HG02571 (cell line): Measurements from ENCODE around the gene TEX51.

Experiments used
- ATAC-seq: cut with Tn5 transposase; IDR thresholded peaks from one replicate; pipeline ENCODE4 v1.9.1; 2021; ENCODE audit warnings: mild to moderate bottlenecking, moderate library complexity; ENCODE audit not compliant: unreplicated experiment

The TEX51 gene

DNA sequence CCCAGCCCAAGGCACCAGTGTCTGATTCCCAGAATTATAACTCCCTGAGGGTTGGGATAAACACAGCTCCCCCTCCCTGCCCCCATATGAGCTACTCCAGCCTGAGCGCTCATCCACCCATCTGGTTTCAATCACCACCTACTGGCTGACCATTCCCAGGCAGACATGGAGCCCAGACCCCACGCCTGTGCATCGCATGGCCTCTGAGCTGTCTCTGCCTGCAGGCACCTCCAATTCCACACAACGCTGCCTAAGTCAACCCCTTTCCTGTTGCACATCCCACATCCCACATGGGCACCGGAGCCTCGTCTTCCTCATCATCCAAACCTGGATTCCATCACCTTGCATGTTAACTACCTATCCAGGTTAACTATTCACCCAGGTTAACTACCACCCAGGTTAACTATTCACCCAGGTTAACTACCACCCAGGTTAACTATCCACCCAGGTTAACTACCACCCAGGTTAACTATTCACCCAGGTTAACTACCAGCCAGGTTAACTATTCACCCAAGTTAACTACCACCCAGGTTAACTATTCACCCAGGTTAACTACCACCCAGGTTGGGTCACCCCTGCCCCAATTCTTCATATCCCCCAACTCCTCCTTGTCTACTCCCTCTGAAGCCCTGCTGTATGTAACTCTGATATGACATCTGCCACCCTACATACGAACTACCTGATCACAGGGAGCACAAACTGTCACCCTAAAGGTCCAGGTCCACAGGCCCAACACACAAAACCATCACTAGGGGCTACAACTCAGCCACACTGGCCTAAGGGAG lies 47.8 kb downstream of the TEX51 start:
- ATAC-seq, result no peak

DNA sequence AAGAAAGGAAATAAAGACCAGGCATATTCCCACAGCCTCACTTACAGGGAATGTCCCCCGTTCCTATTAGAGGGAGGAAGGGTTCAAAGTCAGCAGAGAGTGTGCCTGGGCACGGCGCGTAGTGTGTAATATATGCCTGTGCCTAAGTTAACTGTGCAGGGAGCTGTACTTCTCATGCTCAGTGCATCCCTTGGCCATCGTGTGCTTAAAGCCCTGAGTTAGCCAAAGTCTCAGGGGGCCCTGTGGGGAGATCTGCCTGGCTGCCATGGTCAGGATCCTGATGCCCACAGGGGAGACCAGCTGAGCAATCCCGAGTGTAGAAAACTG lies 48.4 kb downstream of the TEX51 start:
- no peak for ATAC-seq

DNA sequence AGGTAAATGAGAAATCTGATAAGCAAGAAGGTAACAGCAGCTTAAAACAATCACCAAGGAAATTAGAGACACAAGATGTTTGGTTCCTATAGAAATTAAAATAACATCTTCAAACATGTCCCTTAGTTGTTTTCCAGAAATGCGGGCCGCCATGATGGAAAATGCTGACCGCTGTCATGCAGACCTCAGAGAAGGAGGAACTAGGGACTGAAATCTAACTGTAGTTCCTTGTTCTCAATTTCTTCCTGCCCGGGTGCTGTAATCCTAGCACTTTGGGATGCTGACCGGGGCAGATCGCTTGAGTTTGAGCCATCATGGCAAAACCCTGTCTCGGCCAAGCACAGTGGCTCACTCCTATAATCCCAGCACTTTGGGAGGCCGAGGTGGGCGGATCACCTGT lies 51.1 kb downstream of the TEX51 start:
- no peak for ATAC-seq

DNA sequence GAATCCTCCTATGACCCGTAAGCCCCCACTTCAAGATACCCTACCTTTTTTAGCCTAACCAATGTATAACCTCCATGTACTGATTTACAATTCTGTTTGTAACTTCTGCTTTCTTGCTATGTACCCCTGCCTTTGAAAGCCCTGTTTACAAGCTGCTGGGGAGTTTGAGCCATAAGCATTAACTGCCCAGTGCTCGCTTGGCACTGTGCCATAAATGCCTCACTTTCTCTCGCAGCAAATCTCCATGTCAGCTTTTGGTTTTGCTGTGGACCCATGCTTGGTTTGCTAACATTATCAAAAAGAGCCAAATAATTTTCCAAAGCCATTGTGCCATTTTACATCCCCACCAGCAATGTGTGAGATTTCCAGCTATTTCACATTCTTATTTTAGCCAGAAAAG lies 51.8 kb downstream of the TEX51 start:
- ATAC-seq, result no peak
